ENCODE results near the gene NTMT1.

NTMT1 gene

GRCh38 chr9:129675620-129676019 is 49.7 kb downstream of the NTMT1 start:
- DNase-seq = no peak
- Histone ChIP-seq H3K27me3 (ENCODE audit: insufficient read depth, low read depth, severe bottlenecking) (no peaks in the 10 kb centered on the region), H3K36me3 (no peaks in the 10 kb centered on the region), H3K27ac (no peak overlapping the region), H3K4me3 (ENCODE audit: low read depth, low read length) (no peak overlapping the region), H3K9me3 (ENCODE audit: severe bottlenecking) (no peaks in the 10 kb centered on the region)
- no peak for TF ChIP-seq CTCF (IDR thresholded peaks at IDR 0.05; ENCODE audit: low read depth, low read length)

- no peak for TF ChIP-seq CTCF (IDR thresholded peaks at IDR 0.05; ENCODE audit: low read depth, low read length)
- Histone ChIP-seq H3K9me3 (ENCODE audit: severe bottlenecking) (no peaks in the 10 kb centered on the region), H3K27ac (no peak overlapping the region), H3K27me3 (ENCODE audit: insufficient read depth, low read depth, severe bottlenecking) (no peaks in the 10 kb centered on the region), H3K4me3 (ENCODE audit: low read depth, low read length) (no peak overlapping the region), H3K36me3 (no peaks in the 10 kb centered on the region)
- DNase-seq = peak; percentile 21
These were observed 50.3 kb downstream of the NTMT1 start for GRCh38 chr9:129676287-129676686.

GRCh38 chr9:129676975-129677374 is 51.0 kb downstream of the NTMT1 start:
- peak overlapping the region; percentile 30 for H3K27ac ChIP-seq
- H3K4me3 ChIP-seq (ENCODE audit: low read depth, low read length) = no peak overlapping the region
- H3K36me3 ChIP-seq = no peaks in the 10 kb centered on the region
- DNase-seq = peak; percentile 94
- peak; percentile 53 for TF ChIP-seq CTCF (IDR thresholded peaks at IDR 0.05; ENCODE audit: low read depth, low read length)
- no peaks in the 10 kb centered on the region for H3K27me3 ChIP-seq (ENCODE audit: insufficient read depth, low read depth, severe bottlenecking)
- no peaks in the 10 kb centered on the region for H3K9me3 ChIP-seq (ENCODE audit: severe bottlenecking)

DNA sequence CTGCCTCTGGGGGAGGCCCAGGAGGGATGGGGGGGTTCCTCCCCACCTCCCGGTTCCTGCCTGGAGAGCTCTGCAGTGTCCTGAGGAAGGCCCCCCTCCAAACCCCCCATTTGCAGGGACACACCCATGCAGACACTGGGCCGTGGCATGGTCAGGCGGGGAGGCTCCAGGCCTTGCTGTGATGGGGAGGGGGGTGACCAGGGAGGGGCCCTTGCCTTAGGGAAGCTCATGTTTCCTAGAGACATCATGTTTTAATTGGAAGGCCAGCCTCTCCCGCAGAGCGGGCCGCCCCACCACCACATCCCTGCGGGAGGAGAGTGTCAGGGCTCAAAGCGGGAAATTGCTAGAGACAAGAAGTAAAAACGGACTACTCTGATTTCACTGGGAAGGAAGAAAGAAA is 51.5 kb downstream of the NTMT1 start:
- Histone ChIP-seq H3K27me3 (ENCODE audit: insufficient read depth, low read depth, severe bottlenecking) (no peaks in the 10 kb centered on the region), H3K27ac (peak overlapping the region; percentile 23; the same call in 1 of the 2 replicates)

DNA sequence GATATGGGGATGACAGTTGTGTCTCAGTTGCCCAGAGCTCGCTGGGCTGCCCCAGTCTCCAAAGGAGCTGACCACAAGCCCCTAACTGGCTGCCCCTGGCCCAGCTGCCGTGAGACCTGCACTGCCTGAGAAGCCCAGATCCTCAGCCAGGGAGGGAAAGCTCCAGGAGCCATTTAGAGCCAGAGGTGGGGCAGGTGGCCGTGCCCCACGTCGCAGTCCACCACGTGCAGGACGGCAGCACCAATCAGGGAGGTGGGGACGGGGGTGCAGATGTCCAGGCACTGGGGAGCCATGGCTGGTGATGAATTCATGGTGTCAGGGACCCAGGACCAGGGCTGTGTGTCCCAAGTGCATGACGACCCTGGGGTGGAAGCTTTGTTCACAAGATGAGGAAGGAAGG is 52.9 kb downstream of the NTMT1 start:
- Histone ChIP-seq H3K4me3 (ENCODE audit: low read depth, low read length) (no peak overlapping the region), H3K27me3 (ENCODE audit: insufficient read depth, low read depth, severe bottlenecking) (no peaks in the 10 kb centered on the region), H3K36me3 (no peaks in the 10 kb centered on the region), H3K27ac (no peak overlapping the region), H3K9me3 (ENCODE audit: severe bottlenecking) (no peaks in the 10 kb centered on the region)
- TF ChIP-seq CTCF (IDR thresholded peaks at IDR 0.05; ENCODE audit: low read depth, low read length) = no peak
- DNase-seq = peak; percentile 6

More for the DNA sequence above, 51.5 kb downstream of the NTMT1 start:
- TF ChIP-seq CTCF (IDR thresholded peaks at IDR 0.05; ENCODE audit: low read depth, low read length) = no peak
- H3K4me3 ChIP-seq (ENCODE audit: low read depth, low read length) = no peak overlapping the region
- H3K36me3 ChIP-seq = no peaks in the 10 kb centered on the region
- H3K9me3 ChIP-seq (ENCODE audit: severe bottlenecking) = no peaks in the 10 kb centered on the region
- no peak for DNase-seq

GRCh38 chr9:129679537-129679936 is 53.6 kb downstream of the NTMT1 start:
- Histone ChIP-seq H3K36me3 (no peaks in the 10 kb centered on the region), H3K9me3 (ENCODE audit: severe bottlenecking) (no peaks in the 10 kb centered on the region), H3K27ac (no peak overlapping the region), H3K4me3 (ENCODE audit: low read depth, low read length) (no peak overlapping the region), H3K27me3 (ENCODE audit: insufficient read depth, low read depth, severe bottlenecking) (no peaks in the 10 kb centered on the region)
- no peak for TF ChIP-seq CTCF (IDR thresholded peaks at IDR 0.05; ENCODE audit: low read depth, low read length)
- DNase-seq = no peak

Data from WERI-Rb-1 (cell line).